ENCODE measurements around the gene CDC42EP3.

GRCh38 chr2:37705191-37705590, 33.7 kb upstream of the CDC42EP3 start:
- TF ChIP-seq, protein P1, sequence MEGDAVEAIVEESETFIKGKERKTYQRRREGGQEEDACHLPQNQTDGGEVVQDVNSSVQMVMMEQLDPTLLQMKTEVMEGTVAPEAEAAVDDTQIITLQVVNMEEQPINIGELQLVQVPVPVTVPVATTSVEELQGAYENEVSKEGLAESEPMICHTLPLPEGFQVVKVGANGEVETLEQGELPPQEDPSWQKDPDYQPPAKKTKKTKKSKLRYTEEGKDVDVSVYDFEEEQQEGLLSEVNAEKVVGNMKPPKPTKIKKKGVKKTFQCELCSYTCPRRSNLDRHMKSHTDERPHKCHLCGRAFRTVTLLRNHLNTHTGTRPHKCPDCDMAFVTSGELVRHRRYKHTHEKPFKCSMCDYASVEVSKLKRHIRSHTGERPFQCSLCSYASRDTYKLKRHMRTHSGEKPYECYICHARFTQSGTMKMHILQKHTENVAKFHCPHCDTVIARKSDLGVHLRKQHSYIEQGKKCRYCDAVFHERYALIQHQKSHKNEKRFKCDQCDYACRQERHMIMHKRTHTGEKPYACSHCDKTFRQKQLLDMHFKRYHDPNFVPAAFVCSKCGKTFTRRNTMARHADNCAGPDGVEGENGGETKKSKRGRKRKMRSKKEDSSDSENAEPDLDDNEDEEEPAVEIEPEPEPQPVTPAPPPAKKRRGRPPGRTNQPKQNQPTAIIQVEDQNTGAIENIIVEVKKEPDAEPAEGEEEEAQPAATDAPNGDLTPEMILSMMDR (IDR thresholded peaks at IDR 0.05): no peak
- TF ChIP-seq USF2 (CRISPR knock-in tag; IDR thresholded peaks at IDR 0.05) (no peak), USF1 (CRISPR knock-in tag; IDR thresholded peaks at IDR 0.05) (no peak), NFATC4 (CRISPR knock-in tag; IDR thresholded peaks at IDR 0.05) (no peak), FOXP1 (CRISPR knock-in tag; IDR thresholded peaks at IDR 0.05; ENCODE audit: borderline replicate concordance) (no peak), MYBL2 (CRISPR knock-in tag; IDR thresholded peaks at IDR 0.05) (no peak), NR3C1 (CRISPR knock-in tag; conservative IDR thresholded peaks at IDR 0.05; ENCODE audit: low read depth) (no peak)
